ENCODE data around the gene ZDHHC21.

The ZDHHC21 gene

DNA sequence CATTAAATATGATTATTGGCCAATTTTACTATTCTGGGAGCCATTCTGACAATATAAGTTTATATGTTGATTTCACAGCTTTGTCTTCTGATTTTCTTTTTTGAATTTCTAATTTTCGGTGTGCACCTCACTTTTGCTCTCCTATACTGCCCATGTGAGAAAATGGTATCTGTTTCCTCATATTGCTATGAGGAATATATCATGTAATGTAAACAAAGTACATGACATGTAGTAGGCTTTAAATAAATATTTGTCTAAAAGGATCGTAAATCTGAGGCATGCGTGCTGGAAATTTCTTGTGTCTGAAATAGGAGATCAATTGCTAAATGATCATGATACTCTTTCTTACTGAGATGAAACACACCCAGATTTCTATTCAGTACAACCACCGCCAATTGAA lies 119.9 kb downstream of the ZDHHC21 start:
- TF ChIP-seq, protein P1, sequence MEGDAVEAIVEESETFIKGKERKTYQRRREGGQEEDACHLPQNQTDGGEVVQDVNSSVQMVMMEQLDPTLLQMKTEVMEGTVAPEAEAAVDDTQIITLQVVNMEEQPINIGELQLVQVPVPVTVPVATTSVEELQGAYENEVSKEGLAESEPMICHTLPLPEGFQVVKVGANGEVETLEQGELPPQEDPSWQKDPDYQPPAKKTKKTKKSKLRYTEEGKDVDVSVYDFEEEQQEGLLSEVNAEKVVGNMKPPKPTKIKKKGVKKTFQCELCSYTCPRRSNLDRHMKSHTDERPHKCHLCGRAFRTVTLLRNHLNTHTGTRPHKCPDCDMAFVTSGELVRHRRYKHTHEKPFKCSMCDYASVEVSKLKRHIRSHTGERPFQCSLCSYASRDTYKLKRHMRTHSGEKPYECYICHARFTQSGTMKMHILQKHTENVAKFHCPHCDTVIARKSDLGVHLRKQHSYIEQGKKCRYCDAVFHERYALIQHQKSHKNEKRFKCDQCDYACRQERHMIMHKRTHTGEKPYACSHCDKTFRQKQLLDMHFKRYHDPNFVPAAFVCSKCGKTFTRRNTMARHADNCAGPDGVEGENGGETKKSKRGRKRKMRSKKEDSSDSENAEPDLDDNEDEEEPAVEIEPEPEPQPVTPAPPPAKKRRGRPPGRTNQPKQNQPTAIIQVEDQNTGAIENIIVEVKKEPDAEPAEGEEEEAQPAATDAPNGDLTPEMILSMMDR (IDR thresholded peaks at IDR 0.05; ENCODE audit: low read depth, low read length): no peak
- no peak overlapping the region for H3K4me3 ChIP-seq (ENCODE audit: low read depth, low read length)

DNA sequence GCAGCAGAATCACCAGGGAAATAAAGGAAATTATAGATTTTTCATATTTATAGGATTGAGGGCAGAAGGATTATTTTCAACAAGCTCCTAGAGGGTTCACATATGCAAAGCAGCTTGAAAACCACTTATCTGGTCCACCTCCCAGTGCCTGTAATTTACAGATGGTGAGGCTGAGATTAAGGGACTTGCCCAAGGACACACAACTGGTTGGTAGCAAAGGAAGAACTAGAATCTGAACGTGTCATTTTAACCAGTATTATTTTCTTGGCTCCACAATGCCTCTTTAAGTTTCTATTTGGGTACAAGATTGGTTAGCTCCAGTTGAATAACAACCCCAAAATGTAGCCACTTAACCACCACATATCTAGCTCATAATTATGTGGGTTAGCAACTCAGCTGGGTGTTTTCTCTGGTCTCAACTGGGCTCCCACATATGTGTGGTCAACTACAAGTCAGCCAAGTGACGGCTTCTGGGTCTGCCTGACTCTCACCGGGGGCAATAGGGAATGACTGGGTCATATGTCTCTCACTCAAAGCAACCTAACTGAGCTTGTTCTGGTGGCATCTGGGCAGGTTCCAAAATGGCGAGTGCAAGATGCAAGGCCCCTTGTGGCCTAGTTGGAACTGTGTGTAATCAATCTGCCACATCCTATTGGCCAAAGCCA lies 127.7 kb downstream of the ZDHHC21 start:
- H3K4me3 ChIP-seq (ENCODE audit: low read depth, low read length): no peak overlapping the region
- TF ChIP-seq, protein P1 (IDR thresholded peaks at IDR 0.05; ENCODE audit: low read depth, low read length): no peak

GRCh38 chr9:14563902-14564624 lies 129.2 kb downstream of the ZDHHC21 start:
- no peak overlapping the region for H3K4me3 ChIP-seq (ENCODE audit: low read depth, low read length)
- TF ChIP-seq, protein P1 (IDR thresholded peaks at IDR 0.05; ENCODE audit: low read depth, low read length): no peak

- no peak overlapping the region for H3K4me3 ChIP-seq (ENCODE audit: low read depth, low read length)
- TF ChIP-seq, protein P1 (IDR thresholded peaks at IDR 0.05; ENCODE audit: low read depth, low read length): no peak
These were observed 131.3 kb downstream of the ZDHHC21 start for GRCh38 chr9:14561929-14562405.
